GM12878 (cell line): ENCODE data around the gene AMPH. TPM values are rescaled to one million over a fixed set of nuclear protein-coding genes. Genes with fewer than 3 reads are reported as not detected.

Experiments
- ATAC-seq: fragments of 200-7000 bp; cut with Tn5 transposase; 3 replicates; pipeline ENCODE4 v1.9.1; 2020; ENCODE audit warnings: mild to moderate bottlenecking, moderate library complexity
- BruUV-seq: library from RNA; stranded (reverse); fragments of 400-500 nt; replicated peaks from 2 replicates; lab custom pipeline; 2021; lab: Mats Ljungman, UMichigan
- CTCF ChIA-PET: fragments of 300-600 bp; sonication (Branson Sonifier 250); formaldehyde crosslinking; extraction: SDS; loops from one replicate; lab custom pipeline; 2021; ENCODE audit warnings: inconsistent platforms; lab: Yijun Ruan, JAX
- POLR2A ChIA-PET: fragments of 350-600 bp; formaldehyde crosslinking; extraction: SDS; loops from one replicate; lab custom pipeline; 2021; ENCODE audit warnings: inconsistent platforms; lab: Charles Lee
- RAD21 ChIA-PET: fragments of 300-600 bp; sonication (Branson Sonifier 250); formaldehyde crosslinking; loops from one replicate; lab custom pipeline; 2023; ENCODE audit warnings: antibody characterized with exemption; ENCODE audit not compliant: unreplicated experiment; lab: Charles Lee
- SMC1A ChIA-PET: fragments of 300-600 bp; sonication (Branson Sonifier 250); formaldehyde crosslinking; loops from one replicate; lab custom pipeline; 2023; ENCODE audit not compliant: unreplicated experiment, uncharacterized antibody; lab: Charles Lee
- DNase-seq: peaks from one replicate; pipeline ENCODE4 v3.0.0-alpha.2; 2011; ENCODE audit warnings: low read depth, low spot score
- FAIRE-seq: peaks from 3 replicates; lab custom pipeline; 2011; peaks lifted over from hg19 to GRCh38; lab: Jason Lieb, UNC
- H2AFZ ChIP-seq: 2 replicates; pipeline ENCODE4 v1.6.0; 2011; ENCODE audit warnings: low read depth, low read length, control low read depth; ENCODE audit not compliant: control insufficient read depth
- H3K27ac ChIP-seq: 2 replicates; pipeline ENCODE4 v1.5.1; 2011; ENCODE audit warnings: control low read depth; ENCODE audit not compliant: control insufficient read depth, insufficient read depth
- H3K27me3 ChIP-seq, 2 experiments: replicated peaks in 1 of 2; 2 replicates each; pipeline versions ENCODE4 v1.6.0 to v1.6.1; 2011; ENCODE audit warnings: low read length in 1 of 2; ENCODE audit not compliant: control insufficient read depth in 2 of 2, insufficient read depth in 2 of 2
- H3K36me3 ChIP-seq, 2 experiments: 2 replicates each; pipeline ENCODE4 v1.5.1; 2011; ENCODE audit warnings: low read length in 1 of 2; ENCODE audit not compliant: control insufficient read depth in 2 of 2, insufficient read depth in 2 of 2
- H3K4me1 ChIP-seq: 2 replicates; pipeline ENCODE4 v1.6.1; 2011; ENCODE audit warnings: mild to moderate bottlenecking, low read length, moderate library complexity, mixed read lengths; ENCODE audit not compliant: control insufficient read depth, insufficient read depth
- H3K4me2 ChIP-seq: 2 replicates; pipeline ENCODE4 v1.6.0; 2011; ENCODE audit warnings: control low read depth; ENCODE audit not compliant: control insufficient read depth, insufficient read depth
- H3K4me3 ChIP-seq: fragments of 200-600 bp; sonication (generic); 2 replicates; pipeline ENCODE4 v1.5.1; 2016
- H3K79me2 ChIP-seq: 2 replicates; pipeline ENCODE4 v1.6.0; 2011; ENCODE audit warnings: low read length; ENCODE audit not compliant: control insufficient read depth, insufficient read depth
- H3K9ac ChIP-seq: 2 replicates; pipeline ENCODE4 v1.8.0; 2011; ENCODE audit warnings: low read length, control low read depth, mixed read lengths; ENCODE audit not compliant: control insufficient read depth, insufficient read depth
- H3K9me3 ChIP-seq: replicated peaks from 3 replicates; pipeline ENCODE4 v1.5.1; 2011; ENCODE audit warnings: mild to moderate bottlenecking, low read length; ENCODE audit not compliant: control insufficient read depth, insufficient read depth
- H4K20me1 ChIP-seq: 2 replicates; pipeline ENCODE4 v1.6.0; 2011; ENCODE audit not compliant: control insufficient read depth, insufficient read depth
- CHD1 ChIP-seq: IDR thresholded peaks from 2 replicates; pipeline ENCODE4 v1.6.1; 2012; ENCODE audit warnings: low read depth, low read length, improper control_type of control experiment
- CHD2 ChIP-seq: IDR thresholded peaks from 2 replicates; pipeline ENCODE4 v1.6.1; 2011; ENCODE audit warnings: low read depth, low read length, improper control_type of control experiment, borderline replicate concordance
- EP300 ChIP-seq, 2 experiments: fragments of 150-350 bp in 1 of 2; IDR thresholded peaks; 2 replicates each; pipeline ENCODE4 v1.6.1; 2011 to 2012; ENCODE audit warnings: low read depth in 2 of 2, low read length in 2 of 2, borderline replicate concordance in 1 of 2, improper control_type of control experiment in 1 of 2, inconsistent platforms in 1 of 2; ENCODE audit not compliant: control insufficient read depth in 1 of 2
- GATAD2B ChIP-seq: fragments of 450-650 bp; conservative IDR thresholded peaks from 2 replicates; pipeline ENCODE4 v1.6.1; 2017; ENCODE audit warnings: low read depth, mild to moderate bottlenecking, moderate library complexity
- IRF5 ChIP-seq: fragments of 450-650 bp; IDR thresholded peaks from 2 replicates; pipeline ENCODE4 v1.6.1; 2017; ENCODE audit warnings: borderline replicate concordance
- KDM1A ChIP-seq: fragments of 200-600 bp; sonication (generic); IDR thresholded peaks from 2 replicates; pipeline ENCODE4 v1.6.1; 2016; ENCODE audit warnings: borderline replicate concordance
- NFXL1 ChIP-seq: fragments of 450-650 bp; IDR thresholded peaks from 2 replicates; pipeline ENCODE4 v1.6.1; 2017; ENCODE audit warnings: antibody characterized with exemption, mild to moderate bottlenecking, borderline replicate concordance
- NR2C1 ChIP-seq: fragments of 450-650 bp; IDR thresholded peaks from 2 replicates; pipeline ENCODE4 v1.6.1; 2017; ENCODE audit warnings: antibody characterized with exemption, mild to moderate bottlenecking, moderate library complexity
- NRF1 ChIP-seq: conservative IDR thresholded peaks from 2 replicates; pipeline ENCODE4 v1.6.1; 2011; ENCODE audit warnings: mild to moderate bottlenecking, low read depth, low read length, improper control_type of control experiment
- RB1 ChIP-seq: fragments of 450-650 bp; formaldehyde crosslinking; IDR thresholded peaks from 2 replicates; pipeline ENCODE4 v1.6.1; 2017; ENCODE audit warnings: mild to moderate bottlenecking, borderline replicate concordance
- SPI1 ChIP-seq: IDR thresholded peaks from 2 replicates; pipeline ENCODE4 v1.6.1; 2011; ENCODE audit warnings: low read depth, mild to moderate bottlenecking, low read length, moderate library complexity, borderline replicate concordance; ENCODE audit not compliant: insufficient read depth
- TAF1 ChIP-seq: IDR thresholded peaks from 2 replicates; pipeline ENCODE4 v1.6.1; 2011; ENCODE audit warnings: mild to moderate bottlenecking, low read depth, low read length, borderline replicate concordance
- TARDBP ChIP-seq: IDR thresholded peaks from 2 replicates; pipeline ENCODE4 v1.6.1; 2016; ENCODE audit warnings: borderline replicate concordance
- ZBTB4 ChIP-seq: fragments of 450-650 bp; formaldehyde crosslinking; IDR thresholded peaks from 2 replicates; pipeline ENCODE4 v1.4.0; 2022; ENCODE audit warnings: mild to moderate bottlenecking, moderate library complexity
- ZBTB40 ChIP-seq: fragments of 450-650 bp; IDR thresholded peaks from 2 replicates; pipeline ENCODE4 v1.6.1; 2016; ENCODE audit warnings: mild to moderate bottlenecking, moderate library complexity, borderline replicate concordance
- ZNF384 ChIP-seq: IDR thresholded peaks from 2 replicates; pipeline ENCODE4 v1.6.1; 2012; ENCODE audit warnings: low read depth, mild to moderate bottlenecking, low read length, improper control_type of control experiment, borderline replicate concordance
- ZZZ3 ChIP-seq: IDR thresholded peaks from 2 replicates; pipeline ENCODE4 v1.6.1; 2011; ENCODE audit warnings: low read depth; ENCODE audit not compliant: control insufficient read depth, insufficient read length
- WGBS: methylation state at CpG from one replicate; pipeline ENCODE4 v1.1.6; 2016; ENCODE audit warnings: low lambda C conversion rate; ENCODE audit not compliant: insufficient replicate concordance, insufficient coverage; ENCODE audit errors: missing lambda C conversion rate; 5-methylcytosine and 5-hydroxymethylcytosine counted together
- in situ Hi-C: fragments of 300-500 bp; cut with MboI; formaldehyde crosslinking; loops from 9 replicates; pipeline ENCODE4 v1.14.3; 2018; ENCODE audit warnings: mixed read lengths
- intact Hi-C: fragments of 100-400 bp; cut with micrococcal nuclease; formaldehyde crosslinking; loops from one replicate; pipeline ENCODE4 v1.14.2; 2022; ENCODE audit not compliant: unreplicated experiment
- polyA plus RNA-seq, 11 experiments: library from polyadenylated mRNA; depleted of rRNA in 4 of 11; unstranded in 6 of 11; stranded (reverse) in 5 of 11; fragments of >200 nt; fragmentation: Nextera tagmentation in 4 of 11; fragmentation: Illumina TruSeq in 1 of 11; extraction: Ambion mirVana in 4 of 11; extraction: Trizol in 1 of 11; gene quantifications; 1 replicate in 1 of 11; 2 replicates in 10 of 11; pipeline versions ENCODE4 v1.2.1 to v1.2.3, GENCODE V29; 2011 to 2016; ENCODE audit warnings: inconsistent platforms in 2 of 11, missing spikeins in 2 of 11, low read depth in 1 of 11
- total RNA-seq, 4 experiments: library from RNA; depleted of rRNA in 3 of 4; stranded (reverse); fragments of >200 nt in 3 of 4; fragmentation: Illumina TruSeq in 1 of 4; extraction: Trizol in 1 of 4; gene quantifications; 2 replicates each; pipeline versions ENCODE4 v1.2.1 to v1.2.3, GENCODE V29; 2013 to 2021

The AMPH gene
- total and polyA plus RNA-seq, 10 of the 15 experiments (the other 5 are each of a cell fraction or from before 2014, with no cell fraction given) = 0.03 to 0.24 (median 0.08) TPM; not detected in 2

- no peaks in the 10 kb centered on the region for H4K20me1 ChIP-seq
- ChIA-PET SMC1A (no interaction called here), RAD21 (no interaction called here), POLR2A (no interaction called here), CTCF (interaction anchor here (0.6 kb wide), 1 partner anchor 199 kb away, joined by 3 read pairs; no protein-coding TSS in a partner anchor)
- no peak overlapping the region for H2AFZ ChIP-seq
- H3K9ac ChIP-seq = no peak overlapping the region
- in situ Hi-C loops = no loop called here
- no peaks in the 10 kb centered on the region for H3K9me3 ChIP-seq
- no peaks in the 10 kb centered on the region for H3K79me2 ChIP-seq
- DNase-seq (no peak), FAIRE-seq (no peak), ATAC-seq (no peak)
- no peaks in the 10 kb centered on the region for H3K4me1 ChIP-seq
- H3K4me3 ChIP-seq = no peak overlapping the region
- BruUV-seq = no TSS peak
- H3K27me3 ChIP-seq = no peaks in the 10 kb centered on the region
- H3K4me2 ChIP-seq = no peak overlapping the region
- WGBS = 61% methylated on average over 5 of the region's 5 CpGs
- no peaks in the 10 kb centered on the region for H3K36me3 ChIP-seq
- intact Hi-C loops = no loop called here
- H3K27ac ChIP-seq = no peak overlapping the region
- TF ChIP-seq IRF5 = no peak
- no peak for TF ChIP-seq ZBTB4 (CRISPR knock-in tag)
- no peak for TF ChIP-seq NFXL1
- no peak for TF ChIP-seq NR2C1
- TF ChIP-seq GATAD2B = no peak
- TF ChIP-seq CHD2 = no peak
- TF ChIP-seq SPI1 = no peak
- TF ChIP-seq ZBTB40 = no peak
- TF ChIP-seq ZZZ3 = no peak
- TF ChIP-seq TAF1 = no peak
- TF ChIP-seq NRF1 = no peak
- no peak for TF ChIP-seq EP300 (IDR thresholded peaks at IDR 0.05; ENCODE audit: borderline replicate concordance in 1 of 2, control insufficient read depth in 1 of 2, low read depth in 2 of 2, low read length in 2 of 2)
- TF ChIP-seq RB1 = no peak
- no peak for TF ChIP-seq KDM1A
- no peak for TF ChIP-seq ZNF384
- TF ChIP-seq TARDBP = no peak
- no peak for TF ChIP-seq CHD1
These were observed 177.3 kb downstream of the AMPH start for GRCh38 chr7:38453826-38454225.
